WI38 (cell line): ENCODE data around the gene WWOX.

Experiments
- H3K4me3 ChIP-seq: 2 replicates; pipeline ENCODE4 v1.5.1; 2011; ENCODE audit warnings: low read depth, mild to moderate bottlenecking, control low read depth, low read length
- CTCF ChIP-seq: IDR thresholded peaks from 2 replicates; pipeline ENCODE4 v1.5.1; 2012; ENCODE audit warnings: low read depth, mild to moderate bottlenecking, control low read depth, low read length

The WWOX gene

GRCh38 chr16:78962457-78962929, 863.0 kb downstream of the WWOX start:
- TF ChIP-seq CTCF: no peak
- H3K4me3 ChIP-seq: no peak overlapping the region

GRCh38 chr16:78967948-78968347, 868.5 kb downstream of the WWOX start:
- H3K4me3 ChIP-seq: no peak overlapping the region
- TF ChIP-seq CTCF: no peak

- no peak overlapping the region for H3K4me3 ChIP-seq
- no peak for TF ChIP-seq CTCF
These were observed 870.3 kb downstream of the WWOX start for GRCh38 chr16:78969721-78970120.

GRCh38 chr16:78970650-78971049, 871.2 kb downstream of the WWOX start:
- H3K4me3 ChIP-seq: no peak overlapping the region
- no peak for TF ChIP-seq CTCF

GRCh38 chr16:78972006-78972405, 872.6 kb downstream of the WWOX start:
- H3K4me3 ChIP-seq: no peak overlapping the region
- no peak for TF ChIP-seq CTCF

- H3K4me3 ChIP-seq: no peak overlapping the region
- no peak for TF ChIP-seq CTCF
These were observed 873.5 kb downstream of the WWOX start for GRCh38 chr16:78972986-78973385.

- no peak for TF ChIP-seq CTCF
- no peak overlapping the region for H3K4me3 ChIP-seq
These were observed 876.8 kb downstream of the WWOX start for GRCh38 chr16:78976212-78976611.
